Stomach (tissue), 9 donors: Measurements from ENCODE around the gene TP53. TPM values are rescaled to one million over a fixed set of nuclear protein-coding genes. Genes with fewer than 3 reads are reported as not detected.

ENCODE experiments used
- DNase-seq, 2 donors: peaks; one replicate each; pipeline versions ENCODE4 v3.0.0 to v3.0.0-alpha.2; 2013 to 2019
- H3K27ac ChIP-seq, 5 donors: fragments of 200-600 bp in 4 of 5; sonication (generic) in 4 of 5; one replicate each; pipeline ENCODE4 v1.5.1; 2013 to 2019; ENCODE audit warnings: mild to moderate bottlenecking in 1 of 5, moderate library complexity in 1 of 5
- H3K27me3 ChIP-seq, 3 donors: fragments of 200-600 bp; sonication (generic); one replicate each; pipeline ENCODE4 v1.5.1; 2017 to 2019; ENCODE audit warnings: mixed run types in 1 of 3
- H3K36me3 ChIP-seq, 4 donors: fragments of 200-600 bp; sonication (generic); 1 replicate in 3 of 4; 2 replicates in 1 of 4; pipeline ENCODE4 v1.5.1; 2016 to 2019
- H3K4me1 ChIP-seq, 4 donors: fragments of 200-600 bp; sonication (generic); one replicate each; pipeline ENCODE4 v1.5.1; 2016 to 2019
- H3K4me3 ChIP-seq, 4 donors: fragments of 200-600 bp; sonication (generic) in 3 of 4; one replicate each; pipeline ENCODE4 v1.5.1; 2016 to 2019; ENCODE audit warnings: mild to moderate bottlenecking in 1 of 4
- H3K9me3 ChIP-seq, 4 donors: fragments of 200-600 bp; sonication (generic); one replicate each; pipeline ENCODE4 v1.5.1; 2016 to 2019
- EP300 ChIP-seq: sonication (generic); formaldehyde crosslinking; IDR thresholded peaks from one replicate; pipeline ENCODE4 v1.6.1; 2017; ENCODE audit warnings: antibody characterized with exemption
- POLR2A ChIP-seq, 4 donors: fragments of 450-650 bp; IDR thresholded peaks; one replicate each; pipeline ENCODE4 v1.6.1; 2016; ENCODE audit warnings: antibody characterized with exemption in 4 of 4, control low read depth in 2 of 4, mild to moderate bottlenecking in 1 of 4, moderate library complexity in 1 of 4
- POLR2AphosphoS5 ChIP-seq, 3 donors: sonication (generic); formaldehyde crosslinking; IDR thresholded peaks; one replicate each; pipeline ENCODE4 v1.6.1; 2016; ENCODE audit warnings: antibody characterized with exemption in 3 of 3
- WGBS, 5 donors: extraction: QIAGEN DNeasy Blood & Tissue Kit in 3 of 5; methylation state at CpG; one replicate each; pipeline versions ENCODE4 v1.1.5 to v1.1.7; 2013 to 2018; 5-methylcytosine and 5-hydroxymethylcytosine counted together
- intact Hi-C: fragments of 100-400 bp; cut with DNase I; formaldehyde crosslinking; loops from one replicate; pipeline ENCODE4 v1.15.1; 2023; ENCODE audit warnings: low total_unique reads
- polyA plus RNA-seq, 3 donors: library from polyadenylated mRNA; stranded (reverse); fragments of 200-250 nt; gene quantifications; one replicate each; pipeline ENCODE4 v1.2.3, GENCODE V29; 2013
- total RNA-seq, 5 donors: library from RNA; depleted of rRNA; stranded (reverse); fragments of >200 nt; gene quantifications; one replicate each; pipeline versions ENCODE4 v1.1.0 to v1.2.3, GENCODE V29; 2014 to 2016
- TF ChIP-seq, protein P1 (sequence below), 7 experiments: fragments of 450-650 bp in 4 of 7; fragments of 200-600 bp in 3 of 7; sonication (generic) in 3 of 7; IDR thresholded peaks; one replicate each; pipeline ENCODE4 v1.5.1; 2016 to 2019; ENCODE audit warnings: antibody characterized with exemption in 7 of 7, control low read depth in 2 of 7, mild to moderate bottlenecking in 1 of 7
- donor health status: healthy with polysubstance abuse.
- donor health status: Bipolar disorder and iron deficiency.
- donor health status: healthy.

The TP53 gene
- total and polyA plus RNA-seq, 8 donors = 5.8 to 34.8 (median 22.0) TPM

DNA sequence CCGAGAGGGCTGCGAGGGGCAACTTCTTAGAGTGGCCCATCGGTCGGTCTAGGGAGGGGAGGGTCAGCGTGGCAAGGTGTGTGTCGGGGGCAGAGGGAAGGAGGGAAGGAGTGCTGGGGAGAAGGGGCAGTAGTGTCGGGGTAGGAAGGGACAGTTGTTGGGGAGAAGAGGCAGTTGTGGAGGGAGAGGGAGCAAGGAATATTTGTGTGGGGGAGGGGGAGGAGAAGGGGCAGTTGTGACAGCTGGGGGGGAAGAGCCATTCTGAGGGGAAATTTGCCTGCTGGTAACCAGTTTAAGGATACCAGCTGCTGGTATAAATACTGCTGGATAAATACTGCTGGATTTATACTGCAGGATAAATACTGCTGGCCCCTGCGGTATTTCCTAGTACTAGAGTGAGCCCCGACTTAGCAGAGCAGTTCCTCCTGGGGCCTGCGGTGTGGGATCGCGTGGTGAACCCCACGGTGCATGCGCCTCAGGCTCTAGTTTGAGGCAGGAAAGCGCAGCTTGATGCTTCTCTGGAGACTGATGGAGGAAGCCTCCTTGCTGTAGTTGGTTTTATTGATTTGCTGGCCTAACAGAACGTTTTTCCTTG, 30.6 kb upstream of the TP53 start:
- 2 to 10% (median 5%) methylated on average over 16 of the region's 16 CpGs for WGBS, 5 donors
- peak in 1 of 2 donors; percentile 54 for DNase-seq
- intact Hi-C loops = no loop called here
- Histone ChIP-seq H3K9me3 (no peaks in the 10 kb centered on the region), H3K27me3 (peaks cover 0 to 85% (median 28%) of the 10 kb centered on the region in 3 donors), H3K4me3 (peak overlapping the region; percentile 52 to 69 (median 58)), H3K36me3 (no peaks in the 10 kb centered on the region), H3K4me1 (peaks cover 17 to 25% (median 23%) of the 10 kb centered on the region in 4 donors), H3K27ac (peak overlapping the region in 3 of 5 donors; percentile 60 to 71 (median 69))
- TF ChIP-seq, protein P1, sequence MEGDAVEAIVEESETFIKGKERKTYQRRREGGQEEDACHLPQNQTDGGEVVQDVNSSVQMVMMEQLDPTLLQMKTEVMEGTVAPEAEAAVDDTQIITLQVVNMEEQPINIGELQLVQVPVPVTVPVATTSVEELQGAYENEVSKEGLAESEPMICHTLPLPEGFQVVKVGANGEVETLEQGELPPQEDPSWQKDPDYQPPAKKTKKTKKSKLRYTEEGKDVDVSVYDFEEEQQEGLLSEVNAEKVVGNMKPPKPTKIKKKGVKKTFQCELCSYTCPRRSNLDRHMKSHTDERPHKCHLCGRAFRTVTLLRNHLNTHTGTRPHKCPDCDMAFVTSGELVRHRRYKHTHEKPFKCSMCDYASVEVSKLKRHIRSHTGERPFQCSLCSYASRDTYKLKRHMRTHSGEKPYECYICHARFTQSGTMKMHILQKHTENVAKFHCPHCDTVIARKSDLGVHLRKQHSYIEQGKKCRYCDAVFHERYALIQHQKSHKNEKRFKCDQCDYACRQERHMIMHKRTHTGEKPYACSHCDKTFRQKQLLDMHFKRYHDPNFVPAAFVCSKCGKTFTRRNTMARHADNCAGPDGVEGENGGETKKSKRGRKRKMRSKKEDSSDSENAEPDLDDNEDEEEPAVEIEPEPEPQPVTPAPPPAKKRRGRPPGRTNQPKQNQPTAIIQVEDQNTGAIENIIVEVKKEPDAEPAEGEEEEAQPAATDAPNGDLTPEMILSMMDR (IDR thresholded peaks at IDR 0.05) = no peak
- TF ChIP-seq POLR2AphosphoS5 (IDR thresholded peaks at IDR 0.05) (no peak), POLR2A (IDR thresholded peaks at IDR 0.05) (no peak), EP300 (no peak)

DNA sequence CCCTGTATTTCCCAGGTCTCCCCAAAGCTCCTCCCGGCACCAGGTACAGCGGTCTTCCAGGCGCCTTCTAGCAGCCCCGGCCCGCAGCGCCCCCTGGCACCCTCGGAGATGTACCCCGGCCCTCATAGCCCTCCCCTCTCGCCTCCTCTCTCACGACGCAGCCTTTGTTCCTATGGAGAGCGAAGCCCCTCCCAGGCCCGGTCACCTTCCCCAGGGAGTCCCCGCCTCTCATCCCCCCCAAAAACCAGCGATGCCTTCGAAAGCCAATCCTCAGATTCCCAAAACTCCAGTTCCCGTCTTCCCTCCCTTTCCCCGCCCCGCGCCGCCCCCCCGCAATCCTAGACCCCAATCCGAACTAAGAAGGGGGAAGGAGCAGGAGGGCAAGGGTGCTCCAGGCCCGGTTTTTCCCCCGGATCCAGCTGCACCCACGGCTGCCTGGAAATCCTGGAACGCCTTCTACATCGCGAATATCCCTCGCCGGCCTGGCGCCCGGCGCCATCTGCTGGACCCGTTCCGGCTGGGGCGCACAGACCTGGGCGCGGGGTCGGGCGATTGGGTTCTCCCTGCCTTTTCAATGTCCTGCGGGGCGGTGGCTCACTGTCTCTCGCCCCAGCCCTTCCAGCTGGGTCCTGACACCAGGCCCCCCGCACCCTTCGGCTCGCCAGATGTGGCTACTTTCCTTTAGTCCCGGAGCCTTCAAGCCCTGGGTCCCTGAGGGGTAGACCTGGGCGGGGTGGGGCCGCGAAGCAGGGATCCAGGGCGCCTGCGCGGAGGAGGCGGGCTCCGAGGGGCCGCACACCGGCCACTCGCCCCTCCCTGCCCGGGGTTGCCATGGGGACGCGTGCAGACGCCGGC, 29.8 kb upstream of the TP53 start, which contains the start of gene DNAH2:
DNAH2 (plus strand) TSS at position 844 of the 855 bp plus-strand sequence. CDS start 1,991 bp downstream, outside the sequence.
- peak; percentile 77 to 97 for DNase-seq
- Histone ChIP-seq H3K27me3 (peaks cover 5 to 87% (median 35%) of the 10 kb centered on the region in 3 donors), H3K9me3 (no peaks in the 10 kb centered on the region), H3K27ac (peak within 1 kb of the TSS; percentile 30 to 71 (median 67)), H3K4me3 (peak within 1 kb of the TSS; percentile 52 to 69 (median 58)), H3K36me3 (no peaks in the 10 kb centered on the region), H3K4me1 (peaks cover 17 to 25% (median 23%) of the 10 kb centered on the region in 4 donors)
- intact Hi-C loops = no loop called here
- TF ChIP-seq POLR2AphosphoS5 (IDR thresholded peaks at IDR 0.05) (peak in 1 of 3 donors; percentile 68), EP300 (no peak), POLR2A (IDR thresholded peaks at IDR 0.05) (no peak)
- TF ChIP-seq, protein P1 (IDR thresholded peaks at IDR 0.05) = peak in 4 of 7 experiments; percentile 10 to 53 (median 32)
- WGBS, 5 donors = 0 to 2% (median 1%) methylated on average over 40 to 64 of the region's 64 CpGs

DNA sequence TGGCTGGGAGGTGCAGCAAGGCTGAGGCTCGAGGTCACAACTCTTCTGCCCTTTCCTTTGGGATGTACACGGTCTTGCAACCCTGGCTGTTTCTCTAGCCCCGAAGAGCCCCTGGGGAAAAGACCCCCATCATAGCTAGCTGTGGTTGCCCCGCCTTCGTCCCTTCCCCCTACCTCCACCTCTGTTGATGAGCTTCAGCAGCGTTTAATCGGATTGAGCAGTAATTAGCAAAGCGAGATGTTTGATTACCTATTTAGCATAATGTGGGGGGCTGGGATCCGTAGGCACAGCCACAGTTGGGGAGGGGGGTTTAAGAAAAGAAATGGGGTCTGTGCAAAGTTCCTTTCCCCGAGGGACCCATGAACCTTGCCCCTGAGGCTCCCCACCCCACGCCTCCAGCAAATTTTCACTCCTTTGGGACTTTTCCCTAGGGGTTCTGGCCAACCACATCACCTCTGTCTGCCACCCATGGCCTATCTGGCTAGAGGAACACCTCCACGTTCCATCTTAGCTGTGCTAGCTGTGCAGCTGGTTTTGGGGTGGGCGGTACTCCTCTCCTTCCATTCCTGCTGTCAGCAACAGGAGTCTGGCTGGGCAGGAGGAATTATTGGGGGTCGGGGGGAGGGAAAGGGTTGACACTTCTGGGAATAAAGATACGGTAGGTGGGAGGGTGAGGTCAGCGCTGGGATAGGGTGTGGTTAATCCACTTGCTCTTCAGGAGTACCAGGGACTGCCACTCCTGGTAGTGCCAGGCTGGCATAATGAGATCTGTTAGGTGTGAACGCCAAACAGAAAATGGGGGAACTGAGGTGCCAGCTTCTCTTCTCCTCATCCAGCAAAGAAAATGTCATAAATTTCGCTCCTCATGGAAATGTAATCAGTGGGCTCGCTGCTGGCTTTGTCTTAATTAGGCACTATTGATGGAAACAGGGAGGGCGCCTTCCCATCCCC, 28.9 kb upstream of the TP53 start:
- H3K4me1 ChIP-seq = peaks cover 17 to 25% (median 23%) of the 10 kb centered on the region in 4 donors
- peak overlapping the region; percentile 52 to 69 (median 58) for H3K4me3 ChIP-seq
- intact Hi-C loops = no loop called here
- TF ChIP-seq EP300 (no peak), POLR2A (IDR thresholded peaks at IDR 0.05) (no peak), POLR2AphosphoS5 (IDR thresholded peaks at IDR 0.05) (no peak)
- TF ChIP-seq, protein P1 (IDR thresholded peaks at IDR 0.05) = no peak
- H3K36me3 ChIP-seq = no peaks in the 10 kb centered on the region
- 32 to 37% (median 33%) methylated on average over 20 of the region's 20 CpGs for WGBS, 5 donors
- DNase-seq = peak in 1 of 2 donors; percentile 59
- no peaks in the 10 kb centered on the region for H3K9me3 ChIP-seq
- H3K27ac ChIP-seq = peak overlapping the region in 4 of 5 donors; percentile 30 to 71 (median 64)
- H3K27me3 ChIP-seq = peaks cover 9 to 91% (median 44%) of the 10 kb centered on the region in 3 donors
